HG03159 (cell line): ENCODE data around the gene ARHGAP24.

Source experiments
- ATAC-seq: cut with Tn5 transposase; IDR thresholded peaks from one replicate; pipeline ENCODE4 v1.9.1; 2021; ENCODE audit warnings: mild to moderate bottlenecking, moderate library complexity; ENCODE audit not compliant: unreplicated experiment

Gene ARHGAP24

GRCh38 chr4:85772470-85772869, 297.5 kb downstream of the ARHGAP24 start:
- no peak for ATAC-seq

DNA sequence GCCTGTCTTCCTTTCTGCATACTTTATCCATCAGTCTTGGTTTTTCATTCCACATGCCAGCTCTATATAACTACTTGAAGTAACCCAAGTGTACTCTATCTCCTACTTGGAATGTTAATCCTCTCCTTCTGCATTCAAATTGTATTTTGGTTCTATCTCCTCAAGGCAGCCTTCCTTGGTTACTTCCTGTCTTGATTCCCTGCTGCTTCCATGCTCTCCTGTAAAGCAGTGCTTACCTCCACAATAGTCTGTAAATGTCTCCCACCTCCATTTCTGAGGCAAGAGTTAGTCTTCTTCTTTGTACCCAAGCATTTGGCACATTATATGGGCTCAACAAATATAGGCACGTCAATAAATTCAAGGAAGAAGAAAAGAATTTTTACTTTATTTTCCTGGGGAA, 298.4 kb downstream of the ARHGAP24 start:
- no peak for ATAC-seq

- no peak for ATAC-seq
Observed at GRCh38 chr4:85774000-85774399, 299.1 kb downstream of the ARHGAP24 start.

DNA sequence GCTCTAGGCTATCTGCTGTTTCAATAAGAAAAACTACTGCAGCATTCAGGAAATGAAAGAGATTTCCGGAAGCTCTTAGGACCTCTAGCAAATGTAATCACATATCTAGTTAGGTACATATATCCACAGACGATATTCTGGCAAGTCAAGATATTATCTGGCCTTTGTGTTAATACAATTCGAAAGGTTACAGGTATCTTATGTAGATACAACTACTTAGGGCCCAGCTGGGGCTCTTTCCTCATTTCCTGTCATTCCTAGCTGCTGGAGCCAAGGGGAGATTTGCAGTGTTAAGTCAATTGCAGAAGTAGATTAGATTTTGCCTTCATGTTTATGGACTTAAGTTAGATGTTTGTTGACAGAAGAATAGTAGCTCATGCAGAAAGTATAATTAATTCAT, 299.5 kb downstream of the ARHGAP24 start:
- ATAC-seq, result no peak

- no peak for ATAC-seq
Observed at GRCh38 chr4:85776096-85776495, 301.1 kb downstream of the ARHGAP24 start.

DNA sequence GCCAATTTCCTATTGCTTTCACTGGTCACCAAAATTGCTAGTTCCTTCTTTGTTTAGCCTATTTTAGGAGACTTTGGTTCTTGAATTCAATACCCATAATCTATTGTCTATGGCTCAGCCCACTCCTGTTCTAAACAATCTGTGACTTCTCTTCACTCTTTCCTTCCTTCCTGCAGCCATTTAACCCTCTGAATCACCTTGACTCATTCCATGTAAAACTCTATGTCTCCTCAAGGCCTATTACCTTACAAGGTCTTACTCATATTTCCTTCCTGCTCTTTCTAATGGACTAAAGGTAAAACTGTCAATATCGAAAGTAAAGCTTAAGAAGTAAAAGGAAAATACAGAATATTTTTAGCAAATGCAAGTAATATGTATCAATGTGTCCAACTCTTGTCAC, 301.6 kb downstream of the ARHGAP24 start:
- ATAC-seq, result peak; percentile 20

DNA sequence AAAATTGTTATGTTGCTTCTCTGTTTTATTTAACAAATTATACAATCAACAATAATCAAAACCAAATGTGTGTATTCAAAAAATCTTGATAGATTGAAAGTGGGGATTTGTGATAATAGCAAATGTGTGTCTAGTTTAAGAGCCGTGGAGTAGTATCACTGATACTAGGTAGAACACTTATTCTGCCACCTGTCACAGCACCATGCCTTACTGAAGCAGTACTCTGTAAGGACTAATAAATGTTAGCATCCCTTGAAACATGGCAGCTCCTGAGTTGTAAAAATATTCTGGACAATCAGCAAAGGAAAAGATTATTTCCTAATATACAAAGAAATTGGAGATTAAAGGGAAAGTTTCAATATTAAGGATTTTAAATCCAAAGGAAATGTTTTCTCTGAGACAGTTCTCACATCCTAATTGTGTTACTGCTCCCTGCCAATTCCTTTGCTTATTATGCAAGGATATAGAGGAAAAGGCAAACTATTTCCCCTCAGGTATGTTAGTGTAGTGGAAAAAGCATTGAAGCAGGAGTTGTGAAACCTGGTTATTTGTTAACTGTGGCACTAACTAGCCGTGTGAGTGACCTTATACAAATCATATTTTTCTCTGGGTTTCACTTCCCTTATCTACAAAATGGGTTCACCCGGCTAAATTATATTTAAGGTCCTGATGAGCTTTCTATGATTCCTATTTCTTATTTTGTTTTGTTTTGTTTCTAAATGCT, 303.1 kb downstream of the ARHGAP24 start:
- peak; percentile 87 for ATAC-seq

DNA sequence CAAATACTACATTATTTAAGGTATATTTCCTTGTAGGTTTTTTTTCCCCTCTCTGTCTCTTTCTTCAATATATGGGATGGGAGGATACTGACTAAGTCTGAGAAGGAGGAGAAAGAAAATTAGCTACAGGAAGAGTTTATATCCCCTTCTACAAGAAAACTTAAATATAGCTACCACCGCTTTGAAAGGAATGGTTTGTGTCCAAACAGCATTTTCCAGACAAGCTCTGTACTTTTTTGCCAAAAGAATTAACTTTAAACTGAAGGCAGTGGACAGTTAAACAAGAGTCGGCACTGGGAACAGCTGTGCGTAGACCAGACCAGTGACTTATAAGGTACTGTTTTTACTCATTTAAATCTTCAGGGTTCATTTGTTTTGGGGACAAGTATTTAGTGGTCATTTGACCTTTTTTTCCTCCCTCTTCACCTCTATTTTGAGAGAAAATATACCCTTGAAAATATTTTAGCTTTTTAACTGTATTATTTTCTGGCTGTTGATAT, 303.7 kb downstream of the ARHGAP24 start:
- ATAC-seq, result peak; percentile 77

DNA sequence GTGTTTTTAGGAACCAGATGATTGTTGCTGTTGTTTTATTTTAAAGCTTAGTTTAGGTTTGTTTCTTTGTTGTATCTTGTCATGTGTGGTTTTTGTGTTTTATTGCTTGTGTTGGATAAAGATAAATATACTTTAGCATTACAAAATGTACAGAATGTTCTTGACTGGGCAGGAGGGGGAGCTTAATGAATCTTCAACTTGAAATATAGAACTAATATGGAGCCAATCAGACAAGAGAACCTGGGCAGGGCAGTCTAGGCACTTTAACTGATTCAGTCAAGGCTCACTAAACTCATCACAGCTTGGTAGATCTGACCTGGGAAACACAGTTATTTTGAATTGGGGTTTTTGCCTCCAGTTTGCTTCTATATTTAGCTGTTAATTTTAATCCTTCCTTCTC, 304.2 kb downstream of the ARHGAP24 start:
- ATAC-seq, result peak; percentile 30

DNA sequence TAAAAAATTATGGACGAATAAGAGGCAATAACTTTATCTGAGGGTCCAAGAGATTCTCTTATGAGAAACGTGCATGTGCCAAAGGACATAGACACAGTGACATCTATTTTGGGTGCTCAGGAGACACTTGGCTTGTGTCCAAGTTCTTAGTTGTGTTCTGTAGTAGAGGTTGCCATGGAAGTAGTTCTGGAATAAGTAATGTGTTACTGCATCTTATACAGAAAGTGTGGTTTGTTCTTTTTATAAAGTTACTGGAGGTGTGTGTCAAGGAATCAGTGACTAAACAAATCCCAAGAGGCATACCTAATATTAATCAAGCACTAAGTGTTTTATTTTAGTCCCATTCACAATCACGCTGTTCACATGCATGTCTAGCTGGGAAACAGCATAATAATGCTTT, 305.7 kb downstream of the ARHGAP24 start:
- peak; percentile 30 for ATAC-seq

DNA sequence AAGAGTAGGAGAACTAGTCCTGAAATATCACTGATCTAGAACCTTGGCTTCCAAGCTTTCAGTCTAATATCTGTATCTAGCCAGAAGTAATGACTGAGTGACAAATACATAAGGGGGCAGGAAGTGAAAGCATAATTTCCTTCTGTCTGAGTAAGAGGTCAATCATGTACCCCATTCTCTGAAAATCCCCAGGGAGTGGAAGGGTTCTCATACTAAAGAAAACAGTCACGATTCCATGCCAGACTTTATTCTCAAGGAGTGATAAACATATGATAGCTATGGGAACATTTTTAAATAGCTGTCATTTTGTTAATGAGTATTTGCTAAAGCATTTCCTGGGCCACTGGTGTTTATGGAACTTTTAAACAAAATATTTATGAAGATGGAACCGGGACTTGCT, 308.5 kb downstream of the ARHGAP24 start:
- ATAC-seq, result no peak

DNA sequence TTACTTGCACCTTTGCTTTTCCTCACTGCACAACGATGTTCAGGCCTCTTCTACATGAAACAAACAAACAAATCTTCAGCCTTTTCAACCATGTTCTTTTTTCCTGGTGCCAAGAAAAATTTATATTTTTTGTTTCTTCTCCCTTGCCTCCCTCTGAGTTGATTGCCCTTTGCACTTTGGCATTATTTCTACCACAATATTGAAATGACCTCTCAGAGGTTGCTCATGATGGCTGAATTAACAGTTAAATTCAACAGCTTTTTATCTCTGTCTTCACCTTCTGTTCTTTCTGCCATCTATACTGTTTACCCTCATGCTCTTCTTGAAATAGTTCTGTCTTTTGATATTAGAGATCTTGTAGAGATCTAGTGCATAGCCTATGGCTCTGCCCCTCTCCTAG, 308.9 kb downstream of the ARHGAP24 start:
- ATAC-seq, result no peak

- ATAC-seq, result no peak
Observed at GRCh38 chr4:85784348-85784747, 309.4 kb downstream of the ARHGAP24 start.

GRCh38 chr4:85784947-85785346, 310.0 kb downstream of the ARHGAP24 start:
- no peak for ATAC-seq

- ATAC-seq, result no peak
Observed at GRCh38 chr4:85787133-85787532, 312.2 kb downstream of the ARHGAP24 start.

DNA sequence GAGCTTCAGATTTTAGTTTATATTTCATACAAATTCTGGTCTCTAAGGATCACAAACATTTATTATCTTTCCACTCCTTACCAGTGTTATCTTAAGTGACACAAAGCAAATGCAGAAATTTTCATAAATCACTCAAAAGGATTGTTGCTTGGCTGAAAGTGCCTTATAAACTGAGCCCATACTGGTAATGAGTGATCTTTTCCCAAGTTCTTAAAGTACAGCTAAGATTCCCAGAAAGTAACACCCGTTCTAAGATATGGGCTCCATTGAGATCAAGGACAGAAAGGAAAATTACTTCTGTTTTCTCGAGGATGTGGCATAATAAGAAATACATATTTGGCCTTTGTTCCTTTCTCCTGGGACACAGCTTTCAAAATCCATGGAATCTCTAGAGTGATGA, 313.7 kb downstream of the ARHGAP24 start:
- no peak for ATAC-seq

- no peak for ATAC-seq
Observed at GRCh38 chr4:85789241-85789640, 314.3 kb downstream of the ARHGAP24 start.

DNA sequence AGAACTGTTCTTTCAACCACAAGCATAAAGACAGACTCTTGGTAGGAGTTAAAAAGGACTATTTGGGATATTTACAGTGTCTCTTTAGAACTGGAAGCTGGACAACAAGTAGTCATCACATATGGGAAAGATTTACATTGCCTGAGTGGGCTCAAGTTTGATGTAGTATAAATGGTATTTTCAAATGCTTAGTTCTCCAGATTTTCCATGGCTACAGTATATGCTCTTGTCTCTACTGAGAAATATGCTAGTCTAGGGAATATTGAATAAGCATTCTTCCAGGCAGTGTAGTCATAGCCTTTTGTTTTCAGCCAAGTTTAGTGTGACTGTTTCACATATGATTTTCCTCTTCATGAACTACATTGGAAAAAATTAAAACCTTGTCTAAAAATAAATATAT, 315.6 kb downstream of the ARHGAP24 start:
- ATAC-seq, result no peak

DNA sequence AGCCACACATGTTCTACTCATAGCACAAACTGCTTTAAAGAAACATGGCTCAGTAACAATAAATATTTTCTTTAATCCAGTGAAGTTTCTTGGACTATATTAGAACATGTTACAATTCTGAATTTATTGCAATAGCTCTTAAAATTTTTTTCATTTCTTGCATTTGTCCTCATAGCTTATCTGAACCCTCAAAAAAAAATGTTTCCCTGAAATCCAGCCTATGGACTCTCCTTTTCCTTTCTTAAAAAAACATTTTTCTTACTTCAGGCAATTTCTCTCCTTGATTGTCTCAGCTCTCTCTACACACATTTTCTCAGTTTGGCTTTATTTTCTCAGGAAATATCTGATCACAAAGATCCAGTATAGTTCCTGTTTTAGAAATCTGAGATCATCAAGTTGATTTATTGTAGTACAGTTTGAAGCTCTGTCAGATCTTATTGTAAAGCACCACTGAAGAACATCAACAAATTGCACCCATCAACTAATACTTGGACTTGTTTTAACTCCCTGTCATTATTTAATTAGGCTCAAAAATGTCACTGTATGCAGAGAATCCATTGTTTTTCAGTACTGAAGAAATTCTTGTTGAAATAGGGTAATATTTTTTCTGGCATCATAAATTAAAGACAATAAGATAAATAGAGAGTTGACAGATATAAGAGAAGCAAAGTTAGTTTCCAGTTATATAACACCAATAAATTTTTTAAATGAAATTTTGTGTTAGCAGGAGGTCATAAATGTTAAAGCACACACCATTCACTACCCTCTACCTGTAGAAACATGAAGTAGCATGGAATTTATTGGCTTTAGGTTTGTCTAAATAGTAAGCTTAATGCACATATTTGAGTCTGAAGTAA, 317.7 kb downstream of the ARHGAP24 start:
- ATAC-seq, result no peak

GRCh38 chr4:85793233-85793585, 318.3 kb downstream of the ARHGAP24 start:
- ATAC-seq, result no peak

DNA sequence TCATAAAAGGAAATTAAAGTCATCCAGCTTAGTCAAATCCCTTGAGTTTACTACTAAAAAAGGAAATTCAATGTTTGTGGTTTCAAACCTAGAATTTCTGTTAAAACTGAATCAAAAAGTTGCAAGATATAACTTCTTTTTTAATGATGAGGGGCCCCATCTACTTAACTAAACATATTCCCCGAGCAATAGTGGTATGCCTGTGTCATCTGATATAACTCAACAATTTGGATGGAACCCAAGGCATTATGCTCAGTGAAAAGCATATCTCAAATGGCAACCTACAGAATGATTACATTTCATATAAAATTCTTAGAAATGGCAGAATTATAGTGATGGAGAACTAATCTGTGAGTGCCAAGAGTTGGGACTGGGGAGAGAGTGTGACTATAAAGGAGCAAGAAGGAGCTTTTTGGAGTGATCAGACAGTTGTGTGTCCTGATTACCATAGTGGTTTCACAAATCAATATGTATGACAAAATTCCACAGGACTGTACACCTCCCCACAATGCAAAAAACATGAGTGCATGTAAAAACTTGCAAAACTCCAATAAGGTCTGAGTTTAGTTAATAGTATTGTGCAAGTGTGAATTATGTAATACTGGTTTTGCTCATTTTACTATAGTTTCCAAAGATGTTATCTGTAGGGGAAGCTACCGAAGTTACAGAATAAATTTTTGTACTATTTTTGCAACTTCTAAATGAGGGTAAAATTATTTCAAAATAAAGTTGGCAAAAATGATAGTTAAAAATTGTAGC, 323.2 kb downstream of the ARHGAP24 start:
- no peak for ATAC-seq
